Transverse colon (tissue), 4 donors: ENCODE data around the gene KXD1.

Experiments
- CTCF ChIP-seq, 5 experiments: fragments of 200-600 bp in 3 of 5; fragments of 450-650 bp in 2 of 5; sonication (generic) in 3 of 5; IDR thresholded peaks; 1 replicate in 2 of 5; 2 replicates in 3 of 5; pipeline ENCODE4 v1.5.1; 2016 to 2017; ENCODE audit warnings: antibody characterized with exemption in 5 of 5, inconsistent platforms in 3 of 5, mild to moderate bottlenecking in 2 of 5, moderate library complexity in 1 of 5
- POLR2A ChIP-seq: fragments of 450-650 bp; IDR thresholded peaks from one replicate; pipeline ENCODE4 v1.6.1; 2016; ENCODE audit warnings: antibody characterized with exemption, mild to moderate bottlenecking, moderate library complexity
- POLR2AphosphoS5 ChIP-seq, 3 donors: sonication (generic); formaldehyde crosslinking; IDR thresholded peaks; one replicate each; pipeline ENCODE4 v1.6.1; 2016; ENCODE audit warnings: antibody characterized with exemption in 3 of 3

GRCh38 chr19:18568367-18568766 is 10.7 kb downstream of the KXD1 start:
- TF ChIP-seq CTCF (IDR thresholded peaks at IDR 0.05) (no peak), POLR2A (no peak), POLR2AphosphoS5 (IDR thresholded peaks at IDR 0.05) (no peak)
